Measurements from ENCODE around the gene SAMD8.
"Not testable (repeated sequence)": the region's sequence is repeated elsewhere in the genome, so short reads cannot be mapped to it uniquely, and the experiment has no call there.

Gene SAMD8

DNA sequence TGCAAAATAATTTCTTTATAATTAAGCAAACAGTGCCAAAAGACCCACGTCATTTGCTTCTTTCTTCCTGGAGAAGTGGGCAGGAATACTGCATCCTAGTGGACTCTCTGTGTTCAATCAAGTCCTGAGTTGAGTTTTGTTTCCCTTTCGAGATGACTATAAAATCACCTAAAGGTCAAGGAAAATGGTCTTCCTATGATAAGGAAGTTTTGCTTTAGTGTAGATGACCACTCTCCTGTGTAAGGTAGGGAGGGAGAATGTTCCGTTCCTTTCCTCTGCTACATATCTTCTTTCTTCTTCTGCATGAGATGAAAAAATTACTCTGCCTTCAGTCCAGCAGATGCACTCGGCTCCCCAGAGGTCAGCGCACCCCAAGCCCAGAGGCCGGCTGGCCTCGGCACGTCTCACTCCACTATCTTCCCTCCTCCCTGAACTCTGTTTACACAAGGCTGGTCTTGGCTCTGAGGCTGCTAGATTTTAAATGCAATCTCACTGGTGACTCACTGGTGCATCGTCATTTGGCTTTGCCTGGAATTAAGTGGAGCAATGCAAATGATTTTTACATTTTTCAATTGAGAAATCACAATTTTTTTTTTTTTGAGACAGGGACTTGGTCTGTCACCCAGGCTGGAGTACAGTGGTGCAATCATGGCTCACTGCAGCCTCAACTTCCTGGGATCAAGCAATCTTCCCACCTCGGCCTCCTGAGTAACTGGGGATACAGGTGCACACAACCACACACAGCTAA, 80.5 kb downstream of the SAMD8 start:
- ChIA-PET CTCF (interaction anchor here (16.5 kb wide), 1 partner anchor 41 kb away, joined by 302 read pairs; the partner anchor contains the start of gene COMTD1), POLR2A (no interaction called here)
- peak; percentile 78 for DNase-seq (ENCODE audit: low read depth, low spot score)
- H3K4me3 ChIP-seq (ENCODE audit: low read depth, low read length) = no peak overlapping the region
- TF ChIP-seq, protein P1, sequence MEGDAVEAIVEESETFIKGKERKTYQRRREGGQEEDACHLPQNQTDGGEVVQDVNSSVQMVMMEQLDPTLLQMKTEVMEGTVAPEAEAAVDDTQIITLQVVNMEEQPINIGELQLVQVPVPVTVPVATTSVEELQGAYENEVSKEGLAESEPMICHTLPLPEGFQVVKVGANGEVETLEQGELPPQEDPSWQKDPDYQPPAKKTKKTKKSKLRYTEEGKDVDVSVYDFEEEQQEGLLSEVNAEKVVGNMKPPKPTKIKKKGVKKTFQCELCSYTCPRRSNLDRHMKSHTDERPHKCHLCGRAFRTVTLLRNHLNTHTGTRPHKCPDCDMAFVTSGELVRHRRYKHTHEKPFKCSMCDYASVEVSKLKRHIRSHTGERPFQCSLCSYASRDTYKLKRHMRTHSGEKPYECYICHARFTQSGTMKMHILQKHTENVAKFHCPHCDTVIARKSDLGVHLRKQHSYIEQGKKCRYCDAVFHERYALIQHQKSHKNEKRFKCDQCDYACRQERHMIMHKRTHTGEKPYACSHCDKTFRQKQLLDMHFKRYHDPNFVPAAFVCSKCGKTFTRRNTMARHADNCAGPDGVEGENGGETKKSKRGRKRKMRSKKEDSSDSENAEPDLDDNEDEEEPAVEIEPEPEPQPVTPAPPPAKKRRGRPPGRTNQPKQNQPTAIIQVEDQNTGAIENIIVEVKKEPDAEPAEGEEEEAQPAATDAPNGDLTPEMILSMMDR (IDR thresholded peaks at IDR 0.05; ENCODE audit: insufficient read depth, low read length, missing control alignments) = no peak

GRCh38 chr10:75194625-75195024, 83.2 kb downstream of the SAMD8 start:
- ChIA-PET CTCF (interaction anchor here (0.7 to 3.9 kb wide), 5 partner anchors 12 to 41 kb away, joined by 3 to 28 read pairs (median 3); partner anchors contain the start of gene COMTD1), POLR2A (interaction anchor here (0.8 to 1.4 kb wide), 2 partner anchors 10 to 40 kb away, joined by 3 to 4 read pairs; no protein-coding TSS in a partner anchor)
- not testable (repeated sequence) for H3K4me3 ChIP-seq (ENCODE audit: low read depth, low read length); DNase-seq (ENCODE audit: low read depth, low spot score)

- TF ChIP-seq, protein P1 (IDR thresholded peaks at IDR 0.05; ENCODE audit: insufficient read depth, low read length, missing control alignments) = no peak
- POLR2A ChIA-PET = interaction anchor here (0.8 to 1.4 kb wide), 2 partner anchors 9 to 40 kb away, joined by 3 to 4 read pairs; no protein-coding TSS in a partner anchor
- peak; percentile 76 for DNase-seq (ENCODE audit: low read depth, low spot score)
- H3K4me3 ChIP-seq (ENCODE audit: low read depth, low read length) = no peak overlapping the region
- CTCF ChIA-PET = interaction anchor here (1.0 to 3.9 kb wide), 5 partner anchors 10 to 40 kb away, joined by 3 to 28 read pairs (median 4); partner anchors contain the start of gene COMTD1
These were observed 83.7 kb downstream of the SAMD8 start for GRCh38 chr10:75195035-75195763.

- DNase-seq (ENCODE audit: low read depth, low spot score) = no peak
- CTCF ChIA-PET = interaction anchor here (1.2 to 7.0 kb wide), 6 partner anchors 8 to 61 kb away, joined by 3 to 42 read pairs (median 4); partner anchors contain the start of gene VDAC2
- no peak overlapping the region for H3K4me3 ChIP-seq (ENCODE audit: low read depth, low read length)
- POLR2A ChIA-PET = no interaction called here
- TF ChIP-seq, protein P1 (IDR thresholded peaks at IDR 0.05; ENCODE audit: insufficient read depth, low read length, missing control alignments) = no peak
These were observed 85.6 kb downstream of the SAMD8 start for GRCh38 chr10:75197066-75197465.

GRCh38 chr10:75197906-75198305, 86.5 kb downstream of the SAMD8 start:
- ChIA-PET CTCF (interaction anchor here (1.2 to 7.0 kb wide), 3 partner anchors 10 to 62 kb away, joined by 3 to 42 read pairs (median 3); no protein-coding TSS in a partner anchor), POLR2A (no interaction called here)
- no peak overlapping the region for H3K4me3 ChIP-seq (ENCODE audit: low read depth, low read length)
- TF ChIP-seq, protein P1 (IDR thresholded peaks at IDR 0.05; ENCODE audit: insufficient read depth, low read length, missing control alignments) = no peak
- DNase-seq (ENCODE audit: low read depth, low spot score) = no peak

GRCh38 chr10:75199949-75200348, 88.5 kb downstream of the SAMD8 start:
- CTCF ChIA-PET = interaction anchor here (1.2 to 7.0 kb wide), 3 partner anchors 10 to 36 kb away, joined by 3 to 42 read pairs (median 4); partner anchors contain the start of gene COMTD1
- H3K4me3 ChIP-seq (ENCODE audit: low read depth, low read length); DNase-seq (ENCODE audit: low read depth, low spot score); POLR2A ChIA-PET: not testable (repeated sequence)

All from AG04449 (cell line).